ENCODE data around the gene ICE2.

ICE2 gene, protein sequence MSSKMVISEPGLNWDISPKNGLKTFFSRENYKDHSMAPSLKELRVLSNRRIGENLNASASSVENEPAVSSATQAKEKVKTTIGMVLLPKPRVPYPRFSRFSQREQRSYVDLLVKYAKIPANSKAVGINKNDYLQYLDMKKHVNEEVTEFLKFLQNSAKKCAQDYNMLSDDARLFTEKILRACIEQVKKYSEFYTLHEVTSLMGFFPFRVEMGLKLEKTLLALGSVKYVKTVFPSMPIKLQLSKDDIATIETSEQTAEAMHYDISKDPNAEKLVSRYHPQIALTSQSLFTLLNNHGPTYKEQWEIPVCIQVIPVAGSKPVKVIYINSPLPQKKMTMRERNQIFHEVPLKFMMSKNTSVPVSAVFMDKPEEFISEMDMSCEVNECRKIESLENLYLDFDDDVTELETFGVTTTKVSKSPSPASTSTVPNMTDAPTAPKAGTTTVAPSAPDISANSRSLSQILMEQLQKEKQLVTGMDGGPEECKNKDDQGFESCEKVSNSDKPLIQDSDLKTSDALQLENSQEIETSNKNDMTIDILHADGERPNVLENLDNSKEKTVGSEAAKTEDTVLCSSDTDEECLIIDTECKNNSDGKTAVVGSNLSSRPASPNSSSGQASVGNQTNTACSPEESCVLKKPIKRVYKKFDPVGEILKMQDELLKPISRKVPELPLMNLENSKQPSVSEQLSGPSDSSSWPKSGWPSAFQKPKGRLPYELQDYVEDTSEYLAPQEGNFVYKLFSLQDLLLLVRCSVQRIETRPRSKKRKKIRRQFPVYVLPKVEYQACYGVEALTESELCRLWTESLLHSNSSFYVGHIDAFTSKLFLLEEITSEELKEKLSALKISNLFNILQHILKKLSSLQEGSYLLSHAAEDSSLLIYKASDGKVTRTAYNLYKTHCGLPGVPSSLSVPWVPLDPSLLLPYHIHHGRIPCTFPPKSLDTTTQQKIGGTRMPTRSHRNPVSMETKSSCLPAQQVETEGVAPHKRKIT

DNA sequence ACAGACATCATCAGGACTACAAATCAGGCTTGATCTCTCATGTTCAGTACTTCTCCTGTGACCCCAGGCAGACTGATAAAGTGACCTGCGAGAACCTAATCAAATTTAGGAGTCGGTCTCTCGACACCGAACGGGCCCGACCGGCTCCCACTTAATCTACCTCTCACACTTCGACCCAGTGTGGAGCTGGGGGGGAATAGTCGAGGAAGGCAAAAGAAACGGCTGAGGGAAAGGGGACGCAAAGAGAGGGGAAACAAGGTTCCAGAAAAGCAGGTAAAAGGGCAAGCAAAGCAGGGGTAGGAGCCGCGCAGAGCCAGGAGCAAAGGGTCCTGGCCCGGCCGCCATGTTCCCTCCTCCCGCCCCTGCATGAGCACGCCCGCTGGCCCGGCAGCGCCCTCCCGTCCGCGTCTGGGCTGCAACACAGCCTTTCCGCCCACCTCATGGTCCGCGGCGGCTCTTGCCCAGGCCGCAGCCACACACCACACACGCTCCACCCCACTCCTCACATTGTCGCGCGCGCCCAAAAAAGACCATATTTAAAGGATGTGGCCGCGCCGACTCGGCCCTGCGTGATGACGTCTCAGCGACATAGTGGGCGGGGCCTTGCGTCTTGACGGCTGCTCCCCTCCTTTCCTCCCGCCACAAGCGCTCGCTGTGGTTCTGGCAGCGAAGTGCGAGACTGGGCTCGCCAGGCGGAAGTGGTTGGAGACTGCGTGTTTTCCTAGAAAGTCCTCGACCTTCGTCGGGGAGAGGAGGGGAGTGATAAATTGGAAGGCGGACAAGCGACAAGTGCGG lies at the start of gene ICE2:
TSS of gene ICE2 (minus strand) at position 577 of the 795 bp plus-strand sequence. CDS start 1,165 bp downstream, outside the sequence.
- DNase-seq: peak; percentile 84

DNA sequence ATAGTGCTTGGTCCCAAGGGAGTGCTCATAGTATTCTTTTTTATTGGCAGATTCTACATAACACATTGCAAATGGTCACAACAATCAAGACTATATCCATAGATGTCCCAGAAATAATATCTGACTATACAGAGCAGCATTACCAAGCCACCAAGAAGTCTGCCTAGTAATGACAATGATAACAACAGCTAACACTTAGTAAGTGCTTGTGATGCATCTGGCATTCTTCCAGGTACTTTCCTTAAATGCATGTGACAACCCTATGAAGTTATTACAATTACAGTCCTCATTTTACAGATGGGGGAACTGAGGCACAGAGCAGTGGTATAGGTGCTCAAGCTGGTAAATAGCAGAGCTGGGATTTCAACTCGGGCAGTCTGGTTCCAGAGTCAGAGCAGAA lies 49.6 kb upstream of the ICE2 start:
- DNase-seq: no peak

DNA sequence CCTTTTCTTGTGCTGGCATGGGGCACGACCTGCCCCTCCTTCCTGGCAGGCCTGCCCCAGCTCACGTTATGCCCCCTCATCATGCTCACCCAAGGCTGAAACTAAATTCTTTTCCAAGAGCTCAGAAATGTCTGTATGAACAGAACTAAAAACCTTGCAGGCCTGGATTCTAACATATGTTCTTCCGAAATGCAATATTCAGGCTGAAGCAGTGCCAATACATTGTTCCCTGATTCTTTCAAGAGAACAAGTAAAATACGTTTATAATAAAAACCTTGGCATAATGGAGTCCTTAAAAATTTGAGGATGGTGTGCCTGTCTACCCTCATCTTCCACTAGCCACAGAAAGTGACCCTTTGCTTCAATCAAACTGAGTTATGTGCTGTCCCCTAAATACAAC lies 48.5 kb upstream of the ICE2 start:
- DNase-seq: no peak

DNA sequence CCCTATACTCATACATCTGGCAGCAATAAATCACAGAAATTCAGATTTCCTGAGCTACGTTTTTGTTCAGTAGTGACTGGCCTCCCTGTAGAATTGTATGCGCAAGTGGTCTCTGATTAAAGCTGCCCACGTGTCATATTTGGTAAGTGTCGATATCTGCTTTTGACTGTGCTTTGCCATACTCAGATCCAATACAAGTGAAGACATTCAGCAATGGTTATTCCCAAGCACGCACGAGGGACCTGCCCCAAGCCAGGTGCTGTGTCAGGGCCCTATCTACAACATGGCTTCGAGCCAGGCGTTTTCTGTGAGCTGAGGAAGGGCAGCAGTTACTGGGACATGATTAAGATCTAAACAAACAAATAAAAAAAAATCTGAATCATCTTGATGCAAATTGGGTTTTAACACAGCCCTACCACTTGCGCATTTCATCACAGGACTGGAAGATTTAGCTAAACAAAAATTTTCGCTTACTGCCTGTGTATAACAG lies 47.2 kb upstream of the ICE2 start:
- DNase-seq: no peak

DNA sequence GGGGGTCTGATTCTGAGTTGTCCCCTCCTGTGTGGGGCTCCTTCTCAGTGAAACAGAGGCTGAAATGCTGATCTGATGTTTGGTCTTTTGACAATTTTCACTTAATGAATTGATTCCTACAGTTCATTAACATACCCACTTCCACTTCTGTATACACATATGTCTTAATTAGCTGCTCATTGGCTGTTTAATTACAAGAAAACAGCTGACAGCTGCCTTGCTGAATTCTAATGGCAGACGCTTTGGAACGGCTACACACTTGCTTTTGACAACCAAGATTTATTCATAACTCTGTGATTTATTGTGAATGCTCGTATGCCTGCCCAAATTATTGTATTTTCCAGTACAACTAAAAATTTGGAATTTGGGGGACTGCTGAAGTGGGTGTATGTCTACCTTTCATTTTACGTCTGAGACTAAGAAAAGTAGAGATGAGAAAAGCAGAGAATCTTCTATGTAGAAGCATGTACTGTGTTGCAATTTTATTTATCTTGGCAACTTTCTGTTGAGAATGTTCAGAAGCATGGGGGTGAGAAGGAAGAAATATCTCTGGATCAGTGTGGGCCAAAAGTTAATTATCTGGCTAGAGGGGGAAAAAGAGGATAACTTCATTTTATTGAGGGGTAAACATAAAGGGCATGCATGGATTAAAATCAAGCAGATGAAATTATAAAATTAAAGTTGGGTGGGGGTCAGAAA lies 46.5 kb upstream of the ICE2 start:
- no peak for DNase-seq

DNA sequence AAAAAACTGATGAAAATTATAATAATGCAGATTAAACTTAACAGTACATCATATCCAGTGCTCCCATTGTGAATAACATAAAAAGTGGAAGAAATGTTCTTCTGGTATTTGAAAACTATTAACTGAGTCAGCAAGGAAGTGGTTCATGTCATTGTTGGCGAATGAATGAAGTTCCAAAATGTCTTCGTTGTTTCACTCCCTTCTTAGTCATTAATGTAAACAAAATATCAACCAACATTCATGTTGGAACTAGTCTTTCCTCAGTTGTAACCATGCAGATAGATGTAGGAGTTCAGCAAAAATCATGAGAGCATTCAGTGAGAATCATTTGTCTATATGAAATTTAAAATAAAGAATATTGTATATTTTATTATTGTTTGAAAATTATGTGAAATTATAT lies 44.1 kb upstream of the ICE2 start:
- DNase-seq: no peak

DNA sequence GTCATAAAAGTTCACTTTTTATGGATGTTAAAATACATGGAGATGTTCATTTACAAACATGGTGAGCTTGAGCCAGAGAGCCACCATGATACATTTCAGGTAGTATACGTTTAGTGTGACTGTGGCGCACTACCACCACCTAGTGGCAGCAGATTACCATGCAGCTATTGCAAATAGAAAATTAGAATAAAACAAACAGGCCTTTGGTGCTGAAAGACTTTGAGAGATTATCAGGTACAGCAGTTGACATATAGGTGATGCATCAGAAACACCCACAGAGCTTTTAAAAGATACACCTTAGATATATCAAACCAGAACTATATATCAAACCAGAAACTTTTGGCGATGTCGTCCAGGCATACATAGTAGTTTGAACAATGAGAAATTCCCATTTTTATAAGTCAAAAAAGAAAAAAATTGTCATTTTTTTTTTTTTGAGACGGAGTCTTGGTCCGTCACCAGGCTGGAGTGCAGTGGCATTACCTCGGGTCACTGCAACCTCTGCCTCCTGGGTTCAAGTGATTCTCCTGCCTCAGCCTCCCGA lies 42.0 kb upstream of the ICE2 start:
- DNase-seq: no peak

DNA sequence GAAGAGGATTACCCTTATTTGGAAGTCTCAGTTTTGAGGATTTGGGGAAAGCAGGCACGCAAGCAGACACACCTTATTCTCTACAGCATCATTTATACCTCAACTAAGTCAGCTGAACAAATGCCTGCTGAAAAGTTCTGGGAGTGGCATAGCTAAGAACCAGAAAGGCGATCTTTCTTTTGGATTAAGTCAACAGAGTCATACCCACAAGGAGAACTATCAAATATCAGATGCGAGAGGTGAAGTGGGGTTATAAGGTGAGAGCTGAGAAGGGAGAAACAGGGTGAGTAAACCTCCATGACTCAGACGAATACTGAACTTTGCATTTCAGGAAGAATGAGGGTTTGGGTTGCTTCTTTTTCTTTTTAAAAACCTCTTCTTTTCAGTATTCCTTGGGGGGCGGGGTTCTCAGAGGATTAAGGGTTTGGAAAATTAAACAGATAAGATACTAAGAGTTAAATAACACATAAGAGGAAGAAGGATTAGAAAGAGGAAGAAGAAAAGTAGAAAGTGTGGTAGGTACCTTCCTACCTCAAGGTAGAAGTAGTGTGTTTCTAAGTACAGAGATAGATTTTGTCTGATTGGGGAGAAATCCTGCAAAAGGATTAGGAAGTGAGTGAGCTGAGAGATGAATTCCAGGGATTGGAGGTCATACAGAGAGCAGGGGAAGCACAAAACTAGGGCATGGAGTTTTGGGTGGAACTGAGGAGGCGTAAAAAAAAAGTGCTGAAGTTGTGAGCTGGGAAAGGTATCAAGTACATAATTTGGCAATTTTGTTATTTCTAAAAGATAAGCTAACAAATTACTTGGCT lies 41.3 kb upstream of the ICE2 start:
- DNase-seq: no peak

DNA sequence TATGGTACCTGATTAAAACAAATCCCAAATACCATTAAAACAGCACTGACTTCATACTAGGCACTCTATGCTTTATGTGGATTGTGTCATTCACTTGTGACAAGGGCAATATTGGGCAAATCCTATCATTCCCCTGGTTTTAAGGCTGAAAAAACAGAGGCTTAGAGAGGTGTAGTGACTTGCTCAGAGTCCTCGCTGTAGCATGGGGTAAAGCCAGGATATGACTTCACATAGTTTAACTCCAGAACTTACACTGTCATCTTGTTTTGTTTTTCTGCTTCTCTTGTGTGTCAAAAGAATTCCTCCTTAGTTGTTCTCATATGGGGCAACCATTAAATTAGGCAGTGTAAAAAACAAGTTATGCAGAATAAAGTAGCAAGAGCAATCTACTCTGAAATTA lies 40.3 kb upstream of the ICE2 start:
- no peak for DNase-seq

DNA sequence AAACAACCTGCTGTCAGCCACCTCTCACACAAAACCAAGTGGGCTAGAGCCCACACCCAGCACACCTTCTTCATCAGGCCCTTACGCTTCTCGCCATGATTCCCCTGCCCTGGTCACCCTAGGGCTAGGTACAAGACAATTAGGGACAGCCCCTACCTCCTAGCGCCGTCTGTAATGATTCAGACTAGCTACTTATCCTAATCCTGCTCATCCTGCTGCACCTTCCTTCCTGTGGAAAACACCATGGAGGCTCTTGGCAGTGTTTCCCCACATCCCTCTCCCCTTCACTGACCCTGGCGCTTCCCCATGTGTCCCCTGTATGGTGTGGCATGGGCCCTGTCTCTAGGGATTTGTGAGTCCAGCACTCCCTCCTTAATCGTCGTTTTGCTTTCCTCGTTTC lies 39.6 kb upstream of the ICE2 start:
- DNase-seq: no peak

DNA sequence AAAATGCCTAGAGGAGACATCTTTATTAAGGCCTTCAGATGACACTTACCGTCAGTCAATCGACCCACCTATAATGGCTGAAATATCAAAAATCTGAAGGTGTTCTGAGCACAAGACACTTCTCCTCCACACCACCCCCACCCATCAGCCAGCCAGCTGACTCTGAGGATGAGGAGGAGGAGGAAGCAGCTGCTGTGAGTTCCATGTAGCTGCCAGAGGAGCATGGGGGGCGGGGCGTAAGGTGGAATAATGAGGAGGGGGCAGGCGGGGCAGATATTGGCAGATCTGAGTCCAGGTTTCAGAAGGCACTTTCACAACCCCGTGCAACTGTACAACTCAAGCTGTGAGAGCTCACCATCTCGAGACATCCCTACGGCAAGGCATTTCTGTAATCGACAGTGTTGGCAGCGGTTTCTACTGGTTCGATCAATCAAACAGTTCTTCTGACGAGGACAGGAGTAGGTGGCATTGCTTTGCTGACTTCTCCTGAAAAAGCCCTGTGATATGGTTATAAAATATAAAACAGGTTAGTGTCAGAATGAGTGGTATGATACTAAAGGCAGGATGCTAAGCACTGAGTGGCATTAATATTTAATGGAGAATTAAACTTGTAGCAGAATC lies 35.4 kb upstream of the ICE2 start:
- no peak for DNase-seq

DNA sequence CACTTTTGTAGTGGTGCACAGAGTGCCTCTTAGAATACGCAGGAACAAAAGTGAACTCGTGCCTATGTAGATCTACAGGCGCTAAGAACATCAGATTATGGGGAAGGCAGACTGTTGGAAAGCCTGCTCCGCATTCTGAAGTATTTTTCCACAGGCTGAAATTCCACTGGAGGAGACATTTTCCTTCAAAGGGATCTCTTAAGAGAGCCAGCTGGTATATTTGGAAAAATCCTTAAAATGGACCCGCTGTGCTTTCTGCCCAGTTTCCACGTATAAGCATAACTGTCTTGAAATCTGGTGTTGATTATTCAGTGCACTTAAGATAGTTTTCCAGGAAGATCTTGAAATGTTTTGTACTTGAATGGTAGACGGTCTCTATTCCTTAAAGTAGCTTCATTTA lies 34.7 kb upstream of the ICE2 start:
- no peak for DNase-seq

DNA sequence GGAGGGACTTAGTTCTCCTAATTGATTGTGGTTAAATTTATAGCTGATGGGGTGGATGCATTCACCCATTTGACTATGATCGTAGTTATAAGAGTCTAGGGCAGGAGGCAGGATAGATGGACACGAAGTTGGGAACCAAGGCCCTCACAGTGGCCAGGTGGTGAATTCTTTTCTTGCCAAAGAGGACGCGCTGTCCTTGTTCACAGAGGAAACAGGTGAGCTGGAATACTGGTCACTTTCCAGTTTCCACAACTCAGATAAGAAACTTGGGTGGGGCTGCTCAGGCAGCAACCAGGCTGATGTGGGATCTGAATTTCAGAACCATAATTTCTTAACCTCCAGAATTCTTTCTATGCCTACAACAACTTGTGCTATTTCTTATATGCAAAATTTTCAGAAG lies 34.0 kb upstream of the ICE2 start:
- no peak for DNase-seq

DNA sequence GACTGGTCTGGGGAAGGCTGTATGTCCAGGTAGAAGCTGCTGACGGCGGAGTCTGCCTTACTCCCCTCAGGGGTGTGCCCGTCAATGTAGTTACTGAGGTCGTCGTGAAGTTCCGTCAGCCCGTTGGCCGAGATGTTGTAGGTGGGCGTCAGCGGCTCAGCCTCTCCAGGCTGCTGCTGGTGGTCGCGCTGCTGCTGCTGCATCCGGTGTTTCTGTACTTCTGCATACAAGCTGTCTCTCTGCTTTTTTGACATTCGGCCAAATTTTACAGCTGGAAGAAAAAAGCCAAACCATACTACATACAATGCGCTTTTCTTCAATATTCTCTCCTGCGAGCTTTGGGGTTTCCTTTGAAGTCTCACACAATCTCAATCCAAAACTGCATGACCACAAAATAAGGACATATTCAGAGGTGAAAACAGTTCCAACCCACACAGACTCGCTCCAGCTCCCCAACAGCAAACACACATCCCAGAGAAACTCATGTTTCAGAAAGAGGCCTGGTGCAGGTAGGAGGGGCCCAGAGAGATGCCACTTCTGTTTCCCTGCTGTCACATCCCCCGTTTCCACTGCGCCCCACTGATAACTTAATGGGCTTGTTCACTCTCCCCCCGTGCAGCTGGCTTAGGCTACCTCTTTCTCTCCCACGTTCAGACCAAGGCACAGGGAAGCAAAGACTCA lies 32.5 kb upstream of the ICE2 start:
- no peak for DNase-seq

DNA sequence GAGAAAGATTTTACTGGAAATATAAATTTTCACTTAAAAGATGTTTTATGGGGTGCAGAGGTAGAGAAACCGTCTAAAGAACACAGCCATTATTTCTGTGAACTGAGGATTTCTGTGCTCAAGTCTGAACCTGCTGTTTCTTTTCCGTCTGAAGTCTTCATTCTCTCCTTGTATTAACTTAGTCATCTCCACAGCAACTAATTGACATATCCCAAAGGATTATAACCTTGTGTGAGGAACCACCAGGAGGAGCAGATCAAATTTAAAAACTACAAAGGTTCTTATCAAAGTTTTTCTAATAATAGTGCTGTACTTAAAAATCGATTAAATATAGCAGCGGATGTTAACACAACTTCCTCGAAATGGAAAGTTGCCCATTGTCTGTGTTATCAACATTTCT lies 31.1 kb upstream of the ICE2 start:
- DNase-seq: no peak

DNA sequence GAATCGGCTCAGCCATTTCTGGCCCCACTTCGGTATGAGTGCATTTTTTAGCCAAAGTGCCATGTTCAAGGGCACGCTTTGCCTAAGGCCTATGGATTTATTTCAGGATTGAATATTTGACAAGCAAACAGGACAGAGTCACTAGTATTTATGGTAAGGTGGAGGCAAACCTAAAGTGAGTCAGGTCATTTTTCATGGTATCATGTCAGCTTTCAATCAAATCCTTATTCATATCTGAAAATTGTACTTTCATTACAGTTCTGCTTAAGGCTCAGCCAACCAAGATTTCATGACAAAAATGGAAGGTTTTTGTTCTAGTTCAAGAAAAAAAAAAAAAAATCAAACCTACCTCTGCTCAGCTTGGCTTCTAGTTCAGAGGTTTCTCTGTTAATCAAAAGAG lies 30.5 kb upstream of the ICE2 start:
- DNase-seq: no peak

DNA sequence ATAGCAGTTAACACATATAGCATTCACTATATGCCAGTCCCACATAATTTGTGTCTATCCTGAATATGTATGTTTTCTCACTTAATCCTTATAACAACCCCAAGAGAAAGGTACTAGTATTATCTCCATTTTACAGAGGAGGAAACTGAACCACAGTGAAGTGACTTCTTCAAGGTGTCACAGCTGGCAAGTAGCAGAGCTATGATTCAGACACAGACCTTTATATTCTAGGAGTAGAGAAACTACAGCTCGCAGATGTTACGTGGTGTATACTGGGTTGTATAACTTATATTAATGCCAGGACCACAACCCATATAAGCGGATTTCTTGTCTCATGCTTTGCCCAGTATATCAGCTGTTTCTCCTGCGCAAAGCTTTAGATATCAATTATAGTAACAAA lies 29.5 kb upstream of the ICE2 start:
- DNase-seq: no peak

DNA sequence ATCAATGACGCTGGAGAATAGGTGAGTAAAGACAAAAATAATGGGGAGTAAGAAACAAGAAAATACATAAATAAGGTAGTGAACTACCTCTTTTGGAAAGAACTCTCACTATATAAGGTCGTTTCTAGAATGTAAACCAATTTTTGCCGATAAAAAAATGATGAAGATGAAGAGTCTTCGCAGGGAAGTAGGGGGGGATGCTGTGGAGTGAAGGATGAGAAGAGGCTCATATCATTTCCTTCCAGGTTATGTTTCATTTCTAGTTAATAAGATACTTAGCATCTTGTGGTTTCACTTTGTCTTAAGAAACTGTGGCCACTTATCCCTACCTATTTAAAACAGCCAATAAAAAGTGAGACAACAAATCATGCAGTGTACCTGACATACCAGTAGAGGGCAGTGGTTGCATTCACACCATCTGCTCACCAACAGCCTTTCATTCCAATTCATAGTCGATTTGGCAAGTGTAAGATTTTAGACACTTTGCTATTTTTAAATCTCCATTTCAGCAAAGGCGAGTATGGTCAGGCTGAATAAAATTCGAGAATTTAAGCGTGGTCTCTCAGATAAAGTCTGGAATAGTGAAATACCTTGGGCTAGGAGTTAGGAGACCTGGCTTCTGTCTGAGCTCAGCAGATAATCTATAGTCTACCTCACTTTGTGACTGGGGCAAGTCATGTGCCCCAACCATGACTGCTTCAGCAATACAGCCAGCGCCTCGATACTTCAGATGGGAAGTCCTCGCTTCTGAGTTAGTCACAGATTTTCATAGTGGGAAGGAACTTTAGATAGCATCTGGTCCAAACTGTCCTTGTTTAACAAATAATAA lies 28.9 kb upstream of the ICE2 start:
- no peak for DNase-seq

DNA sequence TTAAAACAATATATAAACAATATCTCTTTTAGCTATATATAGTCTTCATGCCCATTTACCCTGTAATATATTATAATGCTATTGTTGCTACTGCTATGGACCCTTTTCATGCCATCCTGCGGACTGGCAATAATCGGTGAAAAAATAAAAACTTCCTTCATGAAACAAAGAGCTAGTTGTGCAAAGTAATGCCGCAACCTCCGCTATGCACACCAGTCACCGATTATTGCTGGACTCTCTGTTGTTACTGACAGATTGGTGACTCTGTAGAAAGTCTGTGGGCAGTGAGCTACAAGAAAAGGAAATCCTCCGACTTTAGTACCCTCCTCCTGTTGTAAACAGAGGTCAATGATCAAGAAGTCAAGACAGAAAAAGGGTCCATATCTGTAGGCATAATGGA lies 17.9 kb upstream of the ICE2 start:
- DNase-seq: no peak

Measured in GOT3 (cell line).